A549 (cell line): Measurements from ENCODE around the gene CTNND2. TPM values are rescaled to one million over a fixed set of nuclear protein-coding genes. Genes with fewer than 3 reads are reported as not detected.

Experiments
- ATAC-seq, 2 experiments: fragments of 200-7000 bp in 1 of 2; fragments of >200 bp in 1 of 2; cut with Nextera tagmentation in 1 of 2; cut with Tn5 transposase in 1 of 2; 3 replicates each; pipeline versions ENCODE4 v1.8.0 to v1.9.1; 2018 to 2020; ENCODE audit warnings: mild to moderate bottlenecking in 1 of 2, moderate library complexity in 1 of 2
- CTCF ChIA-PET: fragments of 300-600 bp; sonication (Branson Sonifier 250); formaldehyde crosslinking; extraction: SDS; loops from one replicate; lab custom pipeline; 2021; ENCODE audit warnings: antibody characterized with exemption, inconsistent platforms; lab: Yijun Ruan, JAX
- POLR2A ChIA-PET: fragments of 350-600 bp; formaldehyde crosslinking; extraction: SDS; loops from one replicate; lab custom pipeline; 2021; ENCODE audit warnings: antibody characterized with exemption, inconsistent platforms; lab: Yijun Ruan, JAX
- DNase-seq, 2 experiments: peaks; one replicate each; pipeline versions ENCODE4 v3.0.0 to v3.0.0-alpha.2; 2011 to 2016; ENCODE audit warnings: low read depth in 1 of 2, low spot score in 1 of 2
- FAIRE-seq: peaks from 2 replicates; lab custom pipeline; 2011; peaks lifted over from hg19 to GRCh38; lab: Jason Lieb, UNC
- H3K27ac ChIP-seq, 2 experiments: fragments of >200 bp; sonication (Bioruptor Twin); formaldehyde crosslinking; 3 replicates each; pipeline ENCODE4 v1.5.1; 2016 to 2017
- H3K4me1 ChIP-seq: fragments of >200 bp; sonication (Bioruptor Twin); formaldehyde crosslinking; 3 replicates; pipeline ENCODE4 v1.6.1; 2016
- H3K4me2 ChIP-seq: fragments of >200 bp; sonication (Bioruptor Twin); formaldehyde crosslinking; 3 replicates; pipeline ENCODE4 v1.6.1; 2016
- H3K4me3 ChIP-seq: fragments of >200 bp; sonication (Bioruptor Twin); formaldehyde crosslinking; 3 replicates; pipeline ENCODE4 v1.5.1; 2016
- H3K9me3 ChIP-seq: fragments of >200 bp; sonication (Bioruptor Twin); formaldehyde crosslinking; 3 replicates; pipeline ENCODE4 v1.6.1; 2016
- CBX2 ChIP-seq: fragments of 200-600 bp; sonication (generic); IDR thresholded peaks from 2 replicates; pipeline ENCODE4 v1.6.1; 2016; ENCODE audit warnings: low read depth, mild to moderate bottlenecking, borderline replicate concordance
- CHD2 ChIP-seq: fragments of 150-350 bp; IDR thresholded peaks from 2 replicates; pipeline ENCODE4 v1.6.1; 2014; ENCODE audit warnings: low read length; ENCODE audit not compliant: partially characterized antibody
- CHD4 ChIP-seq: fragments of 200-600 bp; sonication (generic); IDR thresholded peaks from 2 replicates; pipeline ENCODE4 v1.6.1; 2016; ENCODE audit warnings: antibody characterized with exemption, mild to moderate bottlenecking, borderline replicate concordance
- E2F6 ChIP-seq: IDR thresholded peaks from 2 replicates; pipeline ENCODE4 v1.6.1; 2012; ENCODE audit warnings: low read depth, borderline replicate concordance
- EHMT2 ChIP-seq: fragments of 200-600 bp; sonication (generic); IDR thresholded peaks from 2 replicates; pipeline ENCODE4 v1.6.1; 2016; ENCODE audit warnings: antibody characterized with exemption, low read depth, mild to moderate bottlenecking, moderate library complexity
- FOSB ChIP-seq: fragments of 250-450 bp; sonication (Bioruptor Pico); IDR thresholded peaks from 2 replicates; pipeline ENCODE4 v1.5.0; 2020; ENCODE audit warnings: mild to moderate bottlenecking, moderate library complexity
- FOXS1 ChIP-seq: fragments of 250-450 bp; sonication (Bioruptor Pico); IDR thresholded peaks from 2 replicates; pipeline ENCODE4 v1.5.0; 2020; ENCODE audit warnings: mild to moderate bottlenecking, moderate library complexity
- GATA3 ChIP-seq: IDR thresholded peaks from 2 replicates; pipeline ENCODE4 v1.6.1; 2012; ENCODE audit warnings: borderline replicate concordance
- HDAC2 ChIP-seq: fragments of 200-600 bp; sonication (generic); IDR thresholded peaks from 2 replicates; pipeline ENCODE4 v1.6.1; 2016
- HOXA7 ChIP-seq: fragments of 250-450 bp; sonication (Bioruptor Pico); IDR thresholded peaks from 2 replicates; pipeline ENCODE4 v1.5.0; 2020; ENCODE audit warnings: mild to moderate bottlenecking, moderate library complexity
- HOXB13 ChIP-seq: fragments of 250-450 bp; sonication (Bioruptor Pico); IDR thresholded peaks from 2 replicates; pipeline ENCODE4 v1.5.0; 2020; ENCODE audit warnings: low read depth, mild to moderate bottlenecking, moderate library complexity
- HOXB5 ChIP-seq: fragments of 250-450 bp; sonication (Bioruptor Pico); IDR thresholded peaks from 2 replicates; pipeline ENCODE4 v1.5.0; 2020; ENCODE audit warnings: mild to moderate bottlenecking, moderate library complexity
- JUNB ChIP-seq: fragments of >200 bp; sonication (Bioruptor Twin); formaldehyde crosslinking; IDR thresholded peaks from 2 replicates; pipeline ENCODE4 v1.6.1; 2016
- KDM1A ChIP-seq: fragments of 200-600 bp; sonication (generic); IDR thresholded peaks from 2 replicates; pipeline ENCODE4 v1.6.1; 2016; ENCODE audit warnings: low read depth, mild to moderate bottlenecking
- KDM5A ChIP-seq: fragments of 200-600 bp; sonication (generic); IDR thresholded peaks from 2 replicates; pipeline ENCODE4 v1.6.1; 2016; ENCODE audit warnings: antibody characterized with exemption, mild to moderate bottlenecking
- MAFK ChIP-seq: fragments of 450-650 bp; IDR thresholded peaks from 2 replicates; pipeline ENCODE4 v1.6.1; 2014; ENCODE audit not compliant: partially characterized antibody
- MYC ChIP-seq: IDR thresholded peaks from 2 replicates; pipeline ENCODE4 v1.6.1; 2012; ENCODE audit warnings: mild to moderate bottlenecking, inconsistent platforms, low read length, improper control_type of control experiment, borderline replicate concordance
- NFE2L2 ChIP-seq: fragments of 150-350 bp; conservative IDR thresholded peaks from 2 replicates; pipeline ENCODE4 v1.6.1; 2014; ENCODE audit warnings: low read length
- POLR2A ChIP-seq: IDR thresholded peaks from 2 replicates; pipeline ENCODE4 v1.6.1; 2012; ENCODE audit warnings: mild to moderate bottlenecking, low read length
- RAD21 ChIP-seq, 2 experiments: fragments of >200 bp in 1 of 2; sonication (Bioruptor Twin) in 1 of 2; formaldehyde crosslinking in 1 of 2; IDR thresholded peaks in 1 of 2; conservative IDR thresholded peaks in 1 of 2; 2 replicates in 1 of 2; 3 replicates in 1 of 2; pipeline ENCODE4 v1.6.1; 2012 to 2018; ENCODE audit warnings: inconsistent platforms in 1 of 2
- RARB ChIP-seq: fragments of 250-450 bp; sonication (Bioruptor Pico); IDR thresholded peaks from 2 replicates; pipeline ENCODE4 v1.8.0; 2021; ENCODE audit warnings: mild to moderate bottlenecking, moderate library complexity
- RCOR1 ChIP-seq: fragments of 150-350 bp; IDR thresholded peaks from 2 replicates; pipeline ENCODE4 v1.6.1; 2014; ENCODE audit warnings: antibody characterized with exemption, low read length, low read depth
- RFX5 ChIP-seq: fragments of 450-650 bp; IDR thresholded peaks from 2 replicates; pipeline ENCODE4 v1.7.1; 2014; ENCODE audit warnings: antibody characterized with exemption, mild to moderate bottlenecking, moderate library complexity
- SMC3 ChIP-seq: fragments of >200 bp; sonication (Bioruptor Twin); formaldehyde crosslinking; IDR thresholded peaks from 3 replicates; pipeline ENCODE4 v1.6.1; 2018; ENCODE audit warnings: inconsistent platforms
- TFCP2L1 ChIP-seq: fragments of 250-450 bp; sonication (Bioruptor Pico); IDR thresholded peaks from 2 replicates; pipeline ENCODE4 v1.5.0; 2021; ENCODE audit warnings: mild to moderate bottlenecking
- WGBS: methylation state at CpG from one replicate; pipeline ENCODE4 v1.1.6; 2017; ENCODE audit errors: missing lambda C conversion rate; 5-methylcytosine and 5-hydroxymethylcytosine counted together
- polyA plus RNA-seq, 4 experiments: library from polyadenylated mRNA; depleted of rRNA in 3 of 4; stranded (reverse); fragments of >200 nt; fragmentation: RNase III in 1 of 4; extraction: RNeasy Plus Mini Kit Qiagen cat#74134 plus additional on column Dnase treatment in 1 of 4; gene quantifications; 2 replicates in 3 of 4; 3 replicates in 1 of 4; pipeline ENCODE4 v1.2.3, GENCODE V29; 2011 to 2017
- TF ChIP-seq, protein P1 (sequence below): fragments of 250-450 bp; sonication (Bioruptor Pico); IDR thresholded peaks from 2 replicates; pipeline ENCODE4 v1.5.0; 2021; ENCODE audit warnings: mild to moderate bottlenecking, moderate library complexity, borderline replicate concordance

CTNND2 gene
- polyA plus RNA-seq, 2 of the 4 experiments (the other 2 are of a cell fraction) = not detected

- Histone ChIP-seq H3K9me3 (no peaks in the 10 kb centered on the region), H3K4me1 (no peaks in the 10 kb centered on the region), H3K27ac (no peak overlapping the region)
- 15% methylated on average over 5 of the region's 5 CpGs for WGBS
- POLR2A ChIA-PET = no interaction called here
- FAIRE-seq = no peak
- no peak for DNase-seq
- no peak for TF ChIP-seq MAFK
- TF ChIP-seq SMC3 = no peak
- TF ChIP-seq KDM1A = no peak
- TF ChIP-seq CHD4 = no peak
- TF ChIP-seq TFCP2L1 (CRISPR knock-in tag) = no peak
- no peak for TF ChIP-seq HDAC2
- TF ChIP-seq, protein P1, sequence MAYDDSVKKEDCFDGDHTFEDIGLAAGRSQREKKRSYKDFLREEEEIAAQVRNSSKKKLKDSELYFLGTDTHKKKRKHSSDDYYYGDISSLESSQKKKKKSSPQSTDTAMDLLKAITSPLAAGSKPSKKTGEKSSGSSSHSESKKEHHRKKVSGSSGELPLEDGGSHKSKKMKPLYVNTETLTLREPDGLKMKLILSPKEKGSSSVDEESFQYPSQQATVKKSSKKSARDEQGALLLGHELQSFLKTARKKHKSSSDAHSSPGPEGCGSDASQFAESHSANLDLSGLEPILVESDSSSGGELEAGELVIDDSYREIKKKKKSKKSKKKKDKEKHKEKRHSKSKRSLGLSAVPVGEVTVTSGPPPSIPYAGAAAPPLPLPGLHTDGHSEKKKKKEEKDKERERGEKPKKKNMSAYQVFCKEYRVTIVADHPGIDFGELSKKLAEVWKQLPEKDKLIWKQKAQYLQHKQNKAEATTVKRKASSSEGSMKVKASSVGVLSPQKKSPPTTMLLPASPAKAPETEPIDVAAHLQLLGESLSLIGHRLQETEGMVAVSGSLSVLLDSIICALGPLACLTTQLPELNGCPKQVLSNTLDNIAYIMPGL = no peak
- no peak for TF ChIP-seq RAD21 (conservative IDR thresholded peaks at IDR 0.05 in 1 of 2, IDR thresholded peaks at IDR 0.05 in 1 of 2)
- TF ChIP-seq JUNB = no peak
- TF ChIP-seq, all 56 proteins: peak for 0
- no peak overlapping the region for H3K4me3 ChIP-seq
- no peak for ATAC-seq
- H3K4me2 ChIP-seq = no peak overlapping the region
- CTCF ChIA-PET = no interaction called here
These were observed 525.8 kb downstream of the CTNND2 start for GRCh38 chr5:11378461-11378860.

DNA sequence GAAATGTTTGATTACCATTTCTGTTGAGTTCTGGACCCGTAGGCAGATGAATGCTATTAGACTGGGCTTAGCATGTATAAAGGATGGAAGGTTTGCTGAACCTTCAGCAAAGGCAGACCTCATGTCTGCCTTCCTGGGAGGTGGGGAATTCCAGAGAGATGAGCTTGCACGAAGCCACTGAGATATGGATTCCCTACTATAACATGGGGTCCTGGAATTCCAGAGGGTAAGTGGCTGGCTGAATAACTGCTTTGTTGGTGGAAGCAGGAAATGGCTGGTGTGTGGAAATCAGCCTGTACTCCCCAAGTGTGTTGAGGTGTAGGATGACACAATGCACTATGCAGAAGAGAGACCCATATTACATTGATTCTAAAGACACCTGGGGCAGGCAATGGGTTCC lies 526.4 kb downstream of the CTNND2 start:
- CTCF ChIA-PET = no interaction called here
- DNase-seq (no peak), ATAC-seq (no peak), FAIRE-seq (no peak)
- Histone ChIP-seq H3K4me3 (no peak overlapping the region), H3K9me3 (no peaks in the 10 kb centered on the region), H3K27ac (no peak overlapping the region), H3K4me1 (no peaks in the 10 kb centered on the region), H3K4me2 (no peak overlapping the region)
- WGBS = 5% methylated on average over 2 of the region's 2 CpGs
- POLR2A ChIA-PET = no interaction called here
- TF ChIP-seq POLR2A = no peak
- no peak for TF ChIP-seq CHD2

GRCh38 chr5:11372191-11372590 lies 532.1 kb downstream of the CTNND2 start:
- DNase-seq = no peak
- ChIA-PET CTCF (interaction anchor here (1.7 kb wide), 1 partner anchor 35 kb away, joined by 4 read pairs; no protein-coding TSS in a partner anchor), POLR2A (no interaction called here)
- no peak for TF ChIP-seq MYC
- TF ChIP-seq CBX2 = no peak
- no peak for TF ChIP-seq HOXA7 (CRISPR knock-in tag)
- TF ChIP-seq HOXB5 (CRISPR knock-in tag) = no peak
- no peak for TF ChIP-seq JUNB
- no peak for FAIRE-seq
- no peak for ATAC-seq
- Histone ChIP-seq H3K4me3 (no peak overlapping the region), H3K27ac (no peak overlapping the region), H3K4me2 (no peak overlapping the region), H3K4me1 (no peaks in the 10 kb centered on the region), H3K9me3 (no peaks in the 10 kb centered on the region)
- WGBS = 0% methylated on average over 3 of the region's 3 CpGs

DNA sequence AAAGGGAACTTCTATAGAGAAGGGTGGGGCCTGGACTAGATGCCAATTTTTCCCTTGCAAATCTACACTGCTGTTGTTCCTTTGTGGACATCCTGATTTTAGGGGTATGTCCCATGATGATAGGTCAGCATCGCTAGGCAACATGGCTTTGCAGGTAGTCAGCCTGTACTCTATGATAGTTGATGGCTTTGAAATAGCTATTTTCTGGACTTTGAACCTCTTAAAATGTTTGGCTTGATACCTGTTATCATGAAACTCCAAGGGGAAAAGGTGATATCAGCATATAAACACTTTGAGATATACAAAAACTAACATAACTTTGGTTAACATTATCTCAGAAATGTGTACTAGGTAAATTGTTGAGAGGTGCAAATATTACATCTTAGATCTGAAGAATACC lies 533.2 kb downstream of the CTNND2 start:
- no peak for TF ChIP-seq KDM5A
- TF ChIP-seq MAFK = no peak
- TF ChIP-seq E2F6 = no peak
- no peak for TF ChIP-seq FOSB
- TF ChIP-seq HOXB13 (CRISPR knock-in tag) = no peak
- no peak for TF ChIP-seq CHD4
- TF ChIP-seq EHMT2 = no peak
- TF ChIP-seq RFX5 = no peak
- no peak for TF ChIP-seq NFE2L2
- no peak for TF ChIP-seq RCOR1
- TF ChIP-seq FOXS1 (CRISPR knock-in tag) = no peak
- TF ChIP-seq RARB (CRISPR knock-in tag) = no peak
- no peak for TF ChIP-seq GATA3
- Histone ChIP-seq H3K4me2 (no peak overlapping the region), H3K9me3 (no peaks in the 10 kb centered on the region), H3K27ac (no peak overlapping the region), H3K4me3 (no peak overlapping the region), H3K4me1 (no peaks in the 10 kb centered on the region)
- ChIA-PET POLR2A (no interaction called here), CTCF (no interaction called here)
- no peak for FAIRE-seq
- no peak for DNase-seq
- 8% methylated on average over 1 of the region's 1 CpG for WGBS
- no peak for ATAC-seq
